IMR-90 (cell line): Measurements from ENCODE around the gene TST. TPM values are rescaled to one million over a fixed set of nuclear protein-coding genes. Genes with fewer than 3 reads are reported as not detected.

Experiments used
- ATAC-seq: fragments of 200-7000 bp; cut with Tn5 transposase; 2 replicates; pipeline ENCODE4 v1.9.1; 2020; ENCODE audit warnings: low read depth, mild to moderate bottlenecking, moderate library complexity
- BruUV-seq: library from RNA; stranded (reverse); fragments of 400-500 nt; replicated peaks from 2 replicates; lab custom pipeline; 2021; lab: Mats Ljungman, UMichigan
- CTCF ChIA-PET: fragments of 300-600 bp; formaldehyde crosslinking; extraction: SDS; loops from one replicate; lab custom pipeline; 2021; ENCODE audit warnings: antibody characterized with exemption; lab: Yijun Ruan, JAX
- POLR2A ChIA-PET: fragments of 300-600 bp; sonication (Branson Sonifier 250); formaldehyde crosslinking; loops from one replicate; lab custom pipeline; 2022; ENCODE audit warnings: antibody characterized with exemption; ENCODE audit not compliant: unreplicated experiment; lab: Charles Lee
- DNase-seq: peaks from one replicate; pipeline ENCODE4 v3.0.0; 2013
- H2AFZ ChIP-seq: replicated peaks from 2 replicates; pipeline ENCODE3; 2013; ENCODE audit warnings: low read length, mild to moderate bottlenecking; ENCODE audit not compliant: poor library complexity
- H2AK5ac ChIP-seq: 2 replicates; pipeline ENCODE4 v1.6.1; 2013; ENCODE audit warnings: low read depth, low read length, inconsistent platforms
- H2AK9ac ChIP-seq: replicated peaks from 2 replicates; pipeline ENCODE3; 2013; ENCODE audit warnings: mild to moderate bottlenecking, low read depth, low read length, moderate library complexity; ENCODE audit not compliant: poor library complexity
- H2BK120ac ChIP-seq: 2 replicates; pipeline ENCODE4 v1.6.1; 2013; ENCODE audit warnings: low read depth, low read length, inconsistent platforms
- H2BK15ac ChIP-seq: 3 replicates; pipeline ENCODE4 v1.6.1; 2013; ENCODE audit warnings: low read depth, low read length, inconsistent platforms
- H2BK20ac ChIP-seq: 2 replicates; pipeline ENCODE4 v1.6.1; 2013; ENCODE audit warnings: low read depth, mild to moderate bottlenecking, inconsistent platforms, low read length, moderate library complexity
- H2BK5ac ChIP-seq: 2 replicates; pipeline ENCODE4 v1.6.1; 2013; ENCODE audit warnings: mild to moderate bottlenecking, low read depth, low read length, inconsistent platforms; ENCODE audit not compliant: poor library complexity, severe bottlenecking
- H3K14ac ChIP-seq: replicated peaks from 2 replicates; pipeline ENCODE4 v1.6.1; 2013; ENCODE audit warnings: low read depth, low read length, inconsistent platforms
- H3K18ac ChIP-seq: 2 replicates; pipeline ENCODE4 v1.6.1; 2013; ENCODE audit warnings: low read depth, low read length, control low read depth
- H3K23ac ChIP-seq: 2 replicates; pipeline ENCODE4 v1.6.1; 2013; ENCODE audit warnings: low read depth, low read length, inconsistent platforms
- H3K27ac ChIP-seq: 2 replicates; pipeline ENCODE4 v1.5.1; 2013; ENCODE audit warnings: mild to moderate bottlenecking, control low read depth, low read length; ENCODE audit not compliant: insufficient read depth
- H3K27me3 ChIP-seq: 2 replicates; pipeline ENCODE4 v1.6.1; 2013; ENCODE audit warnings: low read length; ENCODE audit not compliant: control insufficient read depth, insufficient read depth
- H3K36me3 ChIP-seq: 2 replicates; pipeline ENCODE4 v1.6.1; 2013; ENCODE audit warnings: low read length, mixed read lengths; ENCODE audit not compliant: control insufficient read depth, insufficient read depth
- H3K4ac ChIP-seq: 2 replicates; pipeline ENCODE4 v1.6.1; 2013; ENCODE audit warnings: low read depth, low read length, inconsistent platforms
- H3K4me1 ChIP-seq: 2 replicates; pipeline ENCODE4 v1.6.1; 2013; ENCODE audit warnings: low read length, mixed read lengths; ENCODE audit not compliant: control insufficient read depth, insufficient read depth
- H3K4me2 ChIP-seq: 2 replicates; pipeline ENCODE4 v1.6.1; 2013; ENCODE audit warnings: low read depth, mild to moderate bottlenecking, control low read depth, low read length, moderate library complexity
- H3K4me3 ChIP-seq: 2 replicates; pipeline ENCODE4 v1.5.1; 2013; ENCODE audit warnings: low read depth, mild to moderate bottlenecking, control low read depth, low read length, moderate library complexity; ENCODE audit not compliant: insufficient read depth
- H3K56ac ChIP-seq: 2 replicates; pipeline ENCODE4 v1.6.1; 2013; ENCODE audit warnings: low read length, inconsistent platforms; ENCODE audit not compliant: insufficient read depth; ENCODE audit errors: extremely low read depth
- H3K79me1 ChIP-seq, 2 experiments: 2 replicates each; pipeline ENCODE4 v1.6.1; 2013; ENCODE audit warnings: low read length in 2 of 2, inconsistent platforms in 1 of 2, low read depth in 1 of 2
- H3K9ac ChIP-seq: 2 replicates; pipeline ENCODE4 v1.6.1; 2013; ENCODE audit warnings: low read depth, low read length, control low read depth
- H3K9me1 ChIP-seq: 2 replicates; pipeline ENCODE4 v1.6.1; 2013; ENCODE audit warnings: low read length, inconsistent platforms; ENCODE audit not compliant: insufficient read depth
- H3K9me3 ChIP-seq: 2 replicates; pipeline ENCODE4 v1.6.1; 2013; ENCODE audit warnings: low read length; ENCODE audit not compliant: control insufficient read depth, insufficient read depth
- H4K20me1 ChIP-seq: 2 replicates; pipeline ENCODE4 v1.6.1; 2013; ENCODE audit warnings: low read length, inconsistent platforms; ENCODE audit not compliant: insufficient read depth
- H4K5ac ChIP-seq: 2 replicates; pipeline ENCODE4 v1.6.1; 2013; ENCODE audit warnings: mild to moderate bottlenecking, low read depth, low read length, control low read depth
- H4K8ac ChIP-seq, 2 experiments: 2 replicates each; pipeline ENCODE4 v1.6.1; 2013; ENCODE audit warnings: low read depth in 2 of 2, low read length in 2 of 2, control low read depth in 1 of 2, inconsistent platforms in 1 of 2
- H4K91ac ChIP-seq: 2 replicates; pipeline ENCODE4 v1.6.1; 2013; ENCODE audit warnings: low read depth, low read length, inconsistent platforms; ENCODE audit not compliant: insufficient read depth
- CEBPB ChIP-seq: IDR thresholded peaks from 2 replicates; pipeline ENCODE4 v1.6.1; 2012; ENCODE audit warnings: low read depth, low read length, improper control_type of control experiment
- FOS ChIP-seq: fragments of 150-350 bp; IDR thresholded peaks from 2 replicates; pipeline ENCODE4 v1.6.1; 2016; ENCODE audit warnings: low read depth, low read length
- MAZ ChIP-seq: IDR thresholded peaks from 2 replicates; pipeline ENCODE4 v1.6.1; 2012; ENCODE audit warnings: low read depth, mild to moderate bottlenecking, low read length, improper control_type of control experiment, moderate library complexity, borderline replicate concordance
- RAD21 ChIP-seq: IDR thresholded peaks from 2 replicates; pipeline ENCODE4 v1.6.1; 2012; ENCODE audit warnings: low read length, improper control_type of control experiment
- RCOR1 ChIP-seq: IDR thresholded peaks from 2 replicates; pipeline ENCODE4 v1.6.1; 2012; ENCODE audit warnings: mild to moderate bottlenecking, low read length, improper control_type of control experiment; ENCODE audit not compliant: insufficient replicate concordance
- SMC3 ChIP-seq: fragments of 150-350 bp; IDR thresholded peaks from 2 replicates; pipeline ENCODE4 v1.6.1; 2016; ENCODE audit warnings: low read depth, mild to moderate bottlenecking, antibody characterized with exemption, low read length, moderate library complexity
- WGBS, 2 experiments: methylation state at CpG; one replicate each; pipeline versions ENCODE4 v1.1.5 to v1.1.7; 2013; ENCODE audit warnings: missing lambda C conversion rate in 2 of 2; ENCODE audit not compliant: insufficient read length in 1 of 2; ENCODE audit errors: extremely low coverage in 2 of 2; 5-methylcytosine and 5-hydroxymethylcytosine counted together
- dilution Hi-C: fragments of 300-500 bp; cut with HindIII; formaldehyde crosslinking; loops from one replicate; pipeline ENCODE4 v1.14.3; 2018; ENCODE audit warnings: low sequenced_read_pairs; ENCODE audit not compliant: unreplicated experiment
- in situ Hi-C: fragments of 300-500 bp; cut with MboI; formaldehyde crosslinking; loops from 3 replicates; pipeline ENCODE4 v1.14.3; 2019; ENCODE audit warnings: low sequenced_read_pairs, inconsistent platforms, mixed read lengths
- intact Hi-C: fragments of 100-400 bp; cut with micrococcal nuclease; formaldehyde crosslinking; loops from 2 replicates; pipeline ENCODE4 v1.10.0; 2022
- polyA plus RNA-seq, 3 experiments: library from polyadenylated mRNA; depleted of rRNA; stranded (reverse); fragments of >200 nt; gene quantifications; 2 replicates each; pipeline ENCODE4 v1.2.3, GENCODE V29; 2012; ENCODE audit warnings: low replicate concordance in 1 of 3
- total RNA-seq: library from RNA; depleted of rRNA; stranded (reverse); fragments of >200 nt; gene quantifications from 2 replicates; pipeline ENCODE4 v1.2.3, GENCODE V29; 2012
- TF ChIP-seq, protein P1 (sequence below): fragments of 150-350 bp; IDR thresholded peaks from 2 replicates; pipeline ENCODE4 v1.6.1; 2016; ENCODE audit warnings: low read depth, mild to moderate bottlenecking, low read length, moderate library complexity, borderline replicate concordance

The TST gene
- total and polyA plus RNA-seq, 2 of the 4 experiments (the other 2 are of a cell fraction), result 31.7 to 37.7 TPM

DNA sequence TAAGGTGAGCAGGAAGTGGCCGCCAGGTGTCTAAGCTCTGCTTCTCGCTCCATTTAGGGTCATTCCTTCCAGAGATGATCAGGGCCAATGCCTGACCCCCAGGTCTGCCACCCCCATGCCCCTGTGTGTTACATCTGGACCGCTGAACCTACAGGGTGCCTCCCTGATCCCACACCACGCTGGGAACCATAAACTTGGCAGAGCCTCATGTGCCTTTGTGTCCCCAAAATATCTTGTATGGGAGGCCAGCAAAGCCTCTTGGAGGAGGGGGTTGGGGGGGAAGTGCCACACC lies 3.7 kb downstream of the TST start:
- CTCF ChIA-PET, result no interaction called here
- no peak overlapping the region for H3K4me3 ChIP-seq
- peaks cover 14 to 34% of the 10 kb centered on the region in 2 experiments for H3K79me1 ChIP-seq
- no peak overlapping the region for H3K4me2 ChIP-seq
- WGBS, 2 experiments, result 100% methylated on average over 1 of the region's 4 CpGs; no CpG with 5 or more reads in 1 of the 2 experiments
- no peak for DNase-seq
- H3K27me3 ChIP-seq, result no peaks in the 10 kb centered on the region
- no peak for ATAC-seq
- H4K20me1 ChIP-seq, result peaks cover 23% of the 10 kb centered on the region
- H3K36me3 ChIP-seq, result peaks cover 12% of the 10 kb centered on the region
- no peak overlapping the region for H4K5ac ChIP-seq
- H3K9me3 ChIP-seq, result no peaks in the 10 kb centered on the region
- H2AK5ac ChIP-seq, result no peak overlapping the region
- H3K18ac ChIP-seq, result no peak overlapping the region
- no peak overlapping the region for H3K9ac ChIP-seq
- no peak overlapping the region for H3K23ac ChIP-seq
- no peak overlapping the region for H3K14ac ChIP-seq
- no peak overlapping the region for H4K91ac ChIP-seq
- H2BK15ac ChIP-seq, result no peak overlapping the region
- no peak overlapping the region for H2AFZ ChIP-seq
- no peak overlapping the region for H2BK20ac ChIP-seq
- H4K8ac ChIP-seq, result no peak overlapping the region
- H3K4me1 ChIP-seq, result peaks cover 7% of the 10 kb centered on the region
- H2AK9ac ChIP-seq, result no peak overlapping the region
- peaks cover 2% of the 10 kb centered on the region; the same call in 1 of the 2 replicates for H3K9me1 ChIP-seq
- dilution Hi-C loops, result no loop called here
- intact Hi-C loops, result no loop called here
- BruUV-seq, result no TSS peak
- no peak overlapping the region for H2BK5ac ChIP-seq
- no peak overlapping the region for H2BK120ac ChIP-seq
- H3K56ac ChIP-seq, result no peak overlapping the region
- H3K27ac ChIP-seq, result no peak overlapping the region
- no peak overlapping the region for H3K4ac ChIP-seq
- POLR2A ChIA-PET, result no interaction called here
- in situ Hi-C loops, result no loop called here
- TF ChIP-seq FOS (no peak), RAD21 (no peak), RCOR1 (no peak), SMC3 (no peak), CEBPB (no peak), MAZ (no peak)
- TF ChIP-seq, protein P1, sequence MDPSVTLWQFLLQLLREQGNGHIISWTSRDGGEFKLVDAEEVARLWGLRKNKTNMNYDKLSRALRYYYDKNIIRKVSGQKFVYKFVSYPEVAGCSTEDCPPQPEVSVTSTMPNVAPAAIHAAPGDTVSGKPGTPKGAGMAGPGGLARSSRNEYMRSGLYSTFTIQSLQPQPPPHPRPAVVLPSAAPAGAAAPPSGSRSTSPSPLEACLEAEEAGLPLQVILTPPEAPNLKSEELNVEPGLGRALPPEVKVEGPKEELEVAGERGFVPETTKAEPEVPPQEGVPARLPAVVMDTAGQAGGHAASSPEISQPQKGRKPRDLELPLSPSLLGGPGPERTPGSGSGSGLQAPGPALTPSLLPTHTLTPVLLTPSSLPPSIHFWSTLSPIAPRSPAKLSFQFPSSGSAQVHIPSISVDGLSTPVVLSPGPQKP, result no peak
